ENCODE measurements around the gene SLC24A4.

SLC24A4 gene

GRCh38 chr14:92414690-92415445, 91.9 kb downstream of the SLC24A4 start:
- no peak overlapping the region for H3K4me3 ChIP-seq (ENCODE audit: low read length)
- no peak for TF ChIP-seq ZNF274 (IDR thresholded peaks at IDR 0.05; ENCODE audit: low read depth, low read length)

- no peak for TF ChIP-seq ZNF274 (IDR thresholded peaks at IDR 0.05; ENCODE audit: low read depth, low read length)
- no peak overlapping the region for H3K4me3 ChIP-seq (ENCODE audit: low read length)
Observed at GRCh38 chr14:92415969-92416368, 93.0 kb downstream of the SLC24A4 start.

GRCh38 chr14:92416544-92416943, 93.6 kb downstream of the SLC24A4 start:
- TF ChIP-seq ZNF274 (IDR thresholded peaks at IDR 0.05; ENCODE audit: low read depth, low read length): no peak
- H3K4me3 ChIP-seq (ENCODE audit: low read length): no peak overlapping the region

- no peak for TF ChIP-seq ZNF274 (IDR thresholded peaks at IDR 0.05; ENCODE audit: low read depth, low read length)
- H3K4me3 ChIP-seq (ENCODE audit: low read length): no peak overlapping the region
Observed at GRCh38 chr14:92417759-92418158, 94.8 kb downstream of the SLC24A4 start.

- no peak for TF ChIP-seq ZNF274 (IDR thresholded peaks at IDR 0.05; ENCODE audit: low read depth, low read length)
- H3K4me3 ChIP-seq (ENCODE audit: low read length): no peak overlapping the region
Observed at GRCh38 chr14:92421751-92422150, 98.8 kb downstream of the SLC24A4 start.

GRCh38 chr14:92425101-92425500, 102.1 kb downstream of the SLC24A4 start:
- TF ChIP-seq ZNF274 (IDR thresholded peaks at IDR 0.05; ENCODE audit: low read depth, low read length): no peak
- no peak overlapping the region for H3K4me3 ChIP-seq (ENCODE audit: low read length)

GRCh38 chr14:92426237-92426636, 103.3 kb downstream of the SLC24A4 start:
- TF ChIP-seq ZNF274 (IDR thresholded peaks at IDR 0.05; ENCODE audit: low read depth, low read length): no peak
- no peak overlapping the region for H3K4me3 ChIP-seq (ENCODE audit: low read length)

GRCh38 chr14:92427096-92427495, 104.1 kb downstream of the SLC24A4 start:
- H3K4me3 ChIP-seq (ENCODE audit: low read length): no peak overlapping the region
- no peak for TF ChIP-seq ZNF274 (IDR thresholded peaks at IDR 0.05; ENCODE audit: low read depth, low read length)

- no peak overlapping the region for H3K4me3 ChIP-seq (ENCODE audit: low read length)
- TF ChIP-seq ZNF274 (IDR thresholded peaks at IDR 0.05; ENCODE audit: low read depth, low read length): no peak
Observed at GRCh38 chr14:92430686-92431085, 107.7 kb downstream of the SLC24A4 start.

GRCh38 chr14:92431199-92431725, 108.3 kb downstream of the SLC24A4 start:
- TF ChIP-seq ZNF274 (IDR thresholded peaks at IDR 0.05; ENCODE audit: low read depth, low read length): no peak
- no peak overlapping the region for H3K4me3 ChIP-seq (ENCODE audit: low read length)

GRCh38 chr14:92433407-92433806, 110.4 kb downstream of the SLC24A4 start:
- TF ChIP-seq ZNF274 (IDR thresholded peaks at IDR 0.05; ENCODE audit: low read depth, low read length): no peak

GRCh38 chr14:92435154-92435553, 112.2 kb downstream of the SLC24A4 start:
- H3K4me3 ChIP-seq (ENCODE audit: low read length): no peak overlapping the region
- TF ChIP-seq ZNF274 (IDR thresholded peaks at IDR 0.05; ENCODE audit: low read depth, low read length): no peak

More at GRCh38 chr14:92433407-92433806, 110.4 kb downstream of the SLC24A4 start:
- no peak overlapping the region for H3K4me3 ChIP-seq (ENCODE audit: low read length)

GRCh38 chr14:92436115-92436776, 113.3 kb downstream of the SLC24A4 start:
- TF ChIP-seq ZNF274 (IDR thresholded peaks at IDR 0.05; ENCODE audit: low read depth, low read length): no peak
- H3K4me3 ChIP-seq (ENCODE audit: low read length): no peak overlapping the region

- no peak overlapping the region for H3K4me3 ChIP-seq (ENCODE audit: low read length)
- no peak for TF ChIP-seq ZNF274 (IDR thresholded peaks at IDR 0.05; ENCODE audit: low read depth, low read length)
Observed at GRCh38 chr14:92437309-92437708, 114.3 kb downstream of the SLC24A4 start.

- H3K4me3 ChIP-seq (ENCODE audit: low read length): no peak overlapping the region
- TF ChIP-seq ZNF274 (IDR thresholded peaks at IDR 0.05; ENCODE audit: low read depth, low read length): no peak
Observed at GRCh38 chr14:92437729-92438285, 114.8 kb downstream of the SLC24A4 start.
